ENCODE data around the gene PIAS4.

PIAS4 gene

DNA sequence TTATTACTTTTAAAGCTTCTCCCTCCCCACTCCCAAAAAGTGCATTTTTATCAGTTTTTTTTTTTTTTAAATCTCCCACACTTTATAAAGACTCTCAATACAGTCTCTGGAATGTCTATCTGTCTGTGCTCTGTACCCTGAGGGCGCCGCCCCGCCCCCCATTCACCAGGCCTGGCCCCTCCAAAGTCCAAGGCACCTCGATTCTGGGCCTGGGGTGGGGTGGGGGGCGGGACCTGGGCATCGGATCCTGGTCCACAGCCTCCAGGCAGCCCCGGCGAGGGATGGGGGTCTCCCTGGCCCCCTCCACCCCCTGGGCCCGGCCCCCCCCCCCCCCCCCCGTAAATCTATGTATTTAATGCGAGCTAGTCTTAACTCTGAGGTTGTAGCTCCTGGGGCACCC, 35.9 kb downstream of the PIAS4 start:
- no peak for DNase-seq

DNA sequence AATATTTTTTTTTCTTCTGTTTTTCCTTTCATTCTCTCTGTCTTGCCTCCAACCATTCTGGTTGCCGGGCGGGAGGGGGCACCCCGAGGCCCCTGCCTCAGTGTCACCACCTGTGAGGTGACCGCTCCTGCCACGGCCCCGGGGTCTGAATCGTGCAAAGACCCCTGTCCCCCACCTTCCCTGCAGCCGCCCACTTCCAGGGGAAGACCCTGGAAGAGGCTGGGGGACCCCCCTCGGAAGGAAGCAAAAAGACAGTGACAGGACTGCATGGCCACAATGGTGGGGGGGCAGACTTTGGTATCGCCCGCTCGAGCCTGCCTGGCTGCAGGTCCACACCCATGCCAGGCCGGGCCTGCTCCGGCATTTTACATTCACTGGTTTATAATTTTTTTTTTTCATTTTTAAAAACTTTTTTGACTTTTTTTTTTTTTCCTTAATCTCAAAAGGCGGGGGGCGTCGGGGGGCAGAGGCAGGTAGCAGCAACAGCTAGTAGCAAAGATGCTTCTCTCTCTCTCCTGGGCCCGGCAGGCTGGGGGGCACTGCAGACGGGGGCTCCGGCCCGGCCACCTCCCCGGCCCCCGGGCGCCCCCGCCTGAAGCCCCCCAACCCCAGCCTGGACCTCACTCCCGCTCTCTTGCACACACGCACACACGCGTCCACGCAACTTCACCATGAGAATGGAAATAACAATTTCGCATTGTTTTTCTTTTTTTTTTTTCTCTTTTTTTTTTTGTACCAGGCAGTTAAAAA, 36.6 kb downstream of the PIAS4 start:
- DNase-seq: no peak

GRCh38 chr19:4044990-4045465, 37.5 kb downstream of the PIAS4 start:
- DNase-seq: no peak

DNA sequence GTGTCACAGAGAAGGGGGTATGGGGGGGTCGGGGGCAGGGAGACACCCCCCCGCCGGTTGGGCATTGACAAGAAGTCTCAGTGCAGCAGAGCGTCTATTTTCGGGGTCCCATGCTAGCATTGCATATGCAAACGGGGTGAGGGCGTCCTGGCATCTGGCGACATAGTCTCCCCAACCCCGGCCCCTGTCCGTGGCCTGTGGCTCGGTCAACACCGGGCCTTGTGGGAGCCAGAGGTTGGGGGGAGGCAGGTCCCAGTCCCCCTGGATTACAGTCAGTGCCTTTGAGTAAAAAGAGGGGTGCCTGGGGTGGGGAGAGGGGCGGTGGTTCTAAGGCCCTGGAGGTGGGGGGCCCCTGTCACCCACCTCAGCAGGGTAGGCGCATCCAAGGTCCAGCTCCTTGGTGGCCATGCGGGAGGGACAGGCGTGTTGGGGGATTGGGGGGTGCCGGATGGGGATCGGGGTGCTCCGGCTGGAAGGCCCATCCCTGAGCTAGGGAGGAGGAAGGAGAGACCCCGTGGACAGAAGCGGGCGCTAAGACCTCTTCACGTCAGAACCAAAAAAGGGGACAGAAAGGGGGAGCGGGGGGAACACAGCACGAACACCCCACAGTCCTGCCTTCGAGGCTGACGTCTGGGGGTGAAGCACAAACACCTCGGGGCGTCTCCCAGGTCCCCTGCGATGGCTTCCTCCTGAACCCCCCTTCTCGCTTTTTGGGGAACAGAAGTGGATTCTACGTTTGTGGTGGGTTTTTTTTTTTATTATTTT, 38.2 kb downstream of the PIAS4 start:
- no peak for DNase-seq

GRCh38 chr19:4046362-4046691, 38.8 kb downstream of the PIAS4 start:
- DNase-seq: no peak

DNA sequence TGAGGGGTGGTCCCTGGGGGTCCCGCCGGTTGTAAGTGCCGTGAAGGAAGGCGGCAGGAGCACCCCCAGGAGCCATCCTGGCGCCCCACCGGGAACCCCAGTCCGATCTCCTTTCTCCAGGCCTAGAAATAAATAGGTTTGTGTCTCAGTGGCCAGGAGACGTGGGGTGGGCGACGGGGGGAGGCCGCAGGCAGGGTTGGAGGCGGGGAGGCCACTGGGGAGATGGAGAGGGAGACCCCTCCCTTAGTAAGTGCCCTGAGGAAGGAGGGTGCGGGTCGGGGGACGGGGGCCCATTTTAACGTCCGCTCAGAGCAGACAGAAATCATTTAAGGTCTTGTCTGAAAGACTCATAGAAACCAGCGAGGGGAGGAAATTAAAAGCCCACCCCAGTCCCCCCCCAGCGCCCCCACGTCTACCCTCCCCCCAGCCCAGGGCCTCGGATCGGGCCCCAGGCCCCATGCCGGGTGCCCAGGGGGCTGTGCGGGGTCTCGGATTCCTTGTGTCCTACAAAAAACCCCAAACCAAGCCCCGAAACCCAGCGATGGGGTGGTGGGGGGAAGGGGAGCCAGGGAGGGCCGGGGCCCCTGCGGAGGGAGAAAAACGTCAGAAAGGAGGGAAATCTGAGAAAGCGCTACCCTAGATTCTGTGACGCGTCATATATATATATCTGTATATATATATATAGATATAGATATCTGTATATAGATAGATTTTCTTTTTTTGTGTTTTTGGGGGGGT, 39.6 kb downstream of the PIAS4 start:
- DNase-seq: no peak

DNA sequence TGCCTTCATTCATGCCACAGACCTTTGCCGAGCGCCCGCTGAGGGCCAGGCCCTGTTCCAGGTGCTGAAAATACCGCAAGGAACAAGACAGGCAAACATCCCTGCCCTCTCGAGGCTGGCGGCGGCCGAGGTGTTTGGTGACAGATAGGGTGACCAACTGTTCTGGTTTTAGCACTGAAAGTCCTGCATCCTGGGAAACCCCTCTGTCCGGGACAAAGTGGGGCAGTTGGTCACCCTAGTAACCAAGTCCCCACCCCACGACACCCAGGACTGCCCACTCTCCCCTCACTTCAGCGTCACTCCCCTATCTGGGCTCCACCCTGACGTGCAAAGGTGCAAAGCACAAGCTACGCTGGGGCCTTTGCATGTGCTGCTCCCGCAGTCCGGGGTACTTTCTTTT, 41.9 kb downstream of the PIAS4 start:
- DNase-seq: no peak

DNA sequence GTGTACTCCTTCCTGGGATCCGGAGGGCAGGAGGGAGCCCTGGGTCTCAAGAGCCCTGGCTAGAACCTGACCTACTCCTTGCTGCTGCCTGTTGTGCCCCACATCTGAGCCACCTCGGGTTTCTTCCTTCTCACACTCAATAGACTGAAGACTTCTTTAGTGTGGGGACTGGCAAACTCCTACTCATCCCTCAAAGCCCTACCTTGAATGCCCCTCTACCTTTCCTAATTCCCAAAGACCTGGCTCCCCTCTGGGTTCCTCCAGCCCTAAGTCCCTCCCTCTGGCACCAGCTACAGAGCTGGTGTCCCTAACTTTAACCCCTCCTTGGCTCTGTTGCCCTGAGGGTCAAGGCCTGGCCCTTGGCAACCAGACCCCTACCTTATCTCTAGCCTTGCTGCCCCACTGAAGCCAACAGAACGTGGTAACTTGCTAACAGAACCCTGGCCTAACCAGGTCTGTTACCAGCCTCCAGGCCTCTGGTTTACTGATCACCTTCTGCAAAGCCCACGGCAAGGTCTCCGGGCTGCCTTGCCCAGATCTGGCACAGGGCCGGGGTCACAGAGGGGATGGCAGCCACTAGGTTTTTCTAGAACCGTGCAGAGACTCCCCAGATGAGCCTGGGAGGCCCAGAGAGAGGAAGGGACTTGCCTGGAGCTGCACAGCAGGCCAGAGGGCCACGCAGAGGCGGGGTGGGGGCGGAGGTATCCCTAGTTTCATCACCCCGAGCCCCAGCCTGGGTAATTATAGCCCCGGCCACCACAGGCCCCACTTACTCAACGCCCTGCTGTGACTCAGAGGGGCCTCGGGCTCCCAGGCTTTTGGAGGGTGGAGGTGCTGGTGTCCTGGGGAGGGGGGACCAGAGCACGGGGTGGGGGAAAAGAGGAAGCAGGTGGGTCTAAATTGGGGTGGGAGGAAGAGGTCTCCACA, 43.9 kb downstream of the PIAS4 start:
- DNase-seq: no peak

DNA sequence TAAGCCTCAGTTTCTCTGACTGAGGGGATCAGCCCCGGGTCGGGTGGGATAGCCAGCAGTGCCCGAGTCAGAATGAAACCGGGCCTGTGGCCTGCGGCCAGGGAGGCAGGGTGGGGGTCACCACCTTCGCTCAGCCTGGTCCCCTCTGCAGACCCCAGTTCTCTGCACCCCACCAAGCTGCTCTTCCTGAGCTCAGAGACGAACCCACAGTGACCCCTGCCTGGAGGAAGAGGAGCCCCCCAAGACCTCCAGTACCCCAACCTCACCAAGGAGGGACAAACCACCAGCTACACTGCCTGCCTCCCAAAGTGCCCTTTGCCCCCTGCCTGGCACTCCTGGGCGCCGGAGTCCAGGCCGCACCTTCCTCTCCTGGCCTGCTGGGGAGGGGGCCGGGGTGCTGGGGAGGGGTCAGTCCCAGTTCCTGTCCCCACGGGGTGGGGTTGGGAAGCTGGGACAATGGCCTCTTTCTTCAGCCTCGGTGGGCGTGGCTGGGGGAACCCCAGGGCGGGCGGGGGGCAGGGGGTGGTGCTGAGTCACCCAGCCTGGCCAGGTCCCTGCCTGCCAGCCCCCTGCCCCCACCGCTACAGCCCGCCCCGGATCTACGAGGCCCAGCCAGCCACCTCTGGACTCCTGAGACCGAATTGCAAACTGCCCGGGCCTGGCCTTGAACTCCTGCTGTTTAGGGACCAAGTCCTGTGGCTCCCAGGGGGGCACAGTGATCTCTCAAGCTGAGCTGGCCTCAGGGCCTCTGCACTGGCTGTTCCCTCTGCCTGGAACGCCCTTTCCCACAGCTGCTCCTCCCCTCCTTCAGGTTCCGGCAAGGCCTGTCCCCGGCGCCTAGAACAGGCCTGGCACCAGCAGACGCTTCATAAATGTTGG, 44.8 kb downstream of the PIAS4 start:
- no peak for DNase-seq

DNA sequence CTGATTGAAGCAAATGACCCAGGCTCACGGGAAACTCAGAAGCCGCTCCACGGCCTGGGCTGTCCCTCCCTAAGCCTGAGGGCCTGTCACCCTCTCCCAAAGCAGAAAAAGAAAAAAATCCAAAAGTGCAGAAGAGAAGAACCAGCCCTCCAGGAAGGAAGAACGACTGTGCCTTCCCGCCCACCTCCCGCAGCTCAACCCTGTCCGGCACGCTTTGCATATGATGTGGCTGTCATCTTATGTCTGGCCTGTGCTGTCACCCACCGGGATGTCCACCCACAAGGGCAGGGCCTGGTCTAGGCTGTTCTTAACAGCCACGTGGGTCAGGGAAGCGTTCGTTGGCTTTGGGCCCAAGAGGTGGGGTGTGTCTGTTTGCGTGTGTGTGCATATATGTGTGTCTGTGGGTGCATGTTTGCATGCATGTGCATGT, 45.5 kb downstream of the PIAS4 start:
- DNase-seq: no peak

GRCh38 chr19:4053423-4054324, 46.1 kb downstream of the PIAS4 start:
- no peak for DNase-seq

GRCh38 chr19:4054441-4055208, 47.1 kb downstream of the PIAS4 start:
- no peak for DNase-seq

- DNase-seq: no peak
Measured at GRCh38 chr19:4055209-4055552, 47.6 kb downstream of the PIAS4 start.

GRCh38 chr19:4057931-4058692, 50.6 kb downstream of the PIAS4 start:
- DNase-seq: no peak

DNA sequence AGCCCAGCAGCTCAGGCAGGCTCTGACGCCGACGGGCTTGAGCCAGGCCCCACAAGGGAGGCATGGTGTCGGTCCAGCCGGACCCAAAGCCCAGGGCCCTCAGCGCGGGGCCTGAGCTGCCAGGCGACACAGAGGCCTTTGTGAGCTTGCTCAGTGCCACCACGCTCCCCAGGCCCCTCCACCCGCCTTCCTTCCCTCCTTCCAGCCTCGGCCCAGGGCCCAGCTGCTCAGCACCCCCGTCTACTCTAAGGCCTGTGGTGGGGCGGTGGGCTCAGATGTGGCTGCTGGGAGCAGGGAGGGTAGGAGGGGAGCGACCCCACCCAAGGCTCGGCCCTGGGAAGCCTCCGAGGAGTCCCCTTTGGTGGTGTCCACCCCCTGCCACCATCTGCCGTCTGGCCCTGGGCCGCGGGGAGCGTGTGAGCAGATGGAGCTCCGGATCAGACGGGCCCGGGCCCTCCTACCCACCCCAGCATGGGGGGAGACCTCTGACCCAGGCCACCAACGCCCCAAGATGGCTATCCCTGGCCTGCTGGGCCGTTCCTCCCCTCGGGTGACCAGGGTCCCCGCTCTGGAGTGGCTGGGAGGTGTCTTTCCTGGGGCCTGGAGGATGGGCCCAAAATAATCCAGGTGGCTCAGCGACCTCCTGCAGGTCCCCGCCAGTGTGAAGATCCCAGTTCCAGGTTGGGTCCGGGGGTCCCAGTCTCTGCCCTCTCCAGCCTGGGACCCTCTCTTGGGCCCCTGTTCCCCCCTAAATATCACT, 51.3 kb downstream of the PIAS4 start:
- DNase-seq: peak; percentile 34

GRCh38 chr19:4059453-4059871, 51.9 kb downstream of the PIAS4 start:
- DNase-seq: no peak

DNA sequence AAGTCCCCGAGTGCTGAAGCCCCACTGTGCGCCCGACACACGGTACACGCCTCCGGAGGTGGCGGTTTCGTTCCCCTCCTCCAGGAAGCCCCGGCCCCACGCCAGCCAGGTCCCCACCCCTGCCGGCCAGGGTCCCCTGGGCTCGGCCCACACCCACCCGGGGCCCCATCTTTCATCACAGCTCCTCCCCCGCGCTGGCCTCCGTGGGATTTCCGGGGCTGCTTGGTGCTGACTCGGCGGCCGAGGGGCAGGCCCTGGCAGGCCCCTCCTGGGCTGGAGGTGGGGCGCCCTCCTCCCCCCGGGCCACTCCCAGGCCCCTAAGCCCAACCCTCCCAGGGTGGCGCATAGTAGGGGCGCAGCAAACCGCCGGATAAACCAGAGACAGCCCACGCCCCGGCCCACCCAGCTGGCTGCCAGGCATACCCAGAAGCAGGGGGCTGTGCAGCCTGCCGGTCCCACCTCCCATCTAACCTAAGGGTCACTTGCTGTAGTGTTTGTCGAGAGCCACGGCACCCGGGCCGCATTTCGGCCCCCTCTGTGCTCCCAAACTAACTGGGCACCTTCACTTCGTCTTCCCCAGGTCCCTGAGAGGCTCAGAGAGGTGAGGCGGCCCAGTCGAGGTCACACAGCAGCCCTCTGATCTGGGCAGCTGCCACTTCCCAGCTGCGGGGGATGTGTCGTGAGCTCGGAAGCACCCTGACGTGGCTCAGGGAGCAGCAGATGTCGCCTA, 52.5 kb downstream of the PIAS4 start:
- no peak for DNase-seq
